Iris pigment epithelial cell (primary cell): ENCODE data around the gene MCRIP1.

Experiments used
- DNase-seq: peaks from one replicate; pipeline ENCODE4 v3.0.0-alpha.2; 2011; ENCODE audit warnings: low read depth

The MCRIP1 gene

DNA sequence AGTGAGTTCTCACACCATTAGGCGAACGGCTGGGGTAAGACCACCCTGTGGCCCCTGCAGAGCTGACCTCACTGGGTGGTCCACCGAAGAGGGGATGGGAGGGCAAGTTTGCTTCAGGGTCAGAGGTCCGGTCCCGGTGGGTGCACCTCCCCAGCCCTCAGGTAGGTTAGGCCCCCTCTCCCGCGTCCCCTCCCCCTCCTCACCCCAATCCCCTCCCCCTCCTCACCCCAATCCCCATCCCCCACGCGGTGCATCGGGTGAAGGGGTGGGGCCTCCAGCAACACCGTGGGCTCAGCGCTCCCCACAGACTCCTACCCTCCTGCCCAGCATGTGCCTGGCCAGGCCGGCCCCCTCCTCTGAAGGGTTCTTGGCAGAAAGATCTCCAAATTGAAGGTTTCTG, 13.4 kb downstream of the MCRIP1 start:
- no peak for DNase-seq

- no peak for DNase-seq
These were observed 15.3 kb downstream of the MCRIP1 start for GRCh38 chr17:81817758-81818147.

- DNase-seq, result no peak
These were observed 17.5 kb downstream of the MCRIP1 start for GRCh38 chr17:81815646-81815986.

GRCh38 chr17:81814748-81815645, 18.1 kb downstream of the MCRIP1 start:
- no peak for DNase-seq

GRCh38 chr17:81813861-81814683, 19.0 kb downstream of the MCRIP1 start:
- DNase-seq, result no peak

DNA sequence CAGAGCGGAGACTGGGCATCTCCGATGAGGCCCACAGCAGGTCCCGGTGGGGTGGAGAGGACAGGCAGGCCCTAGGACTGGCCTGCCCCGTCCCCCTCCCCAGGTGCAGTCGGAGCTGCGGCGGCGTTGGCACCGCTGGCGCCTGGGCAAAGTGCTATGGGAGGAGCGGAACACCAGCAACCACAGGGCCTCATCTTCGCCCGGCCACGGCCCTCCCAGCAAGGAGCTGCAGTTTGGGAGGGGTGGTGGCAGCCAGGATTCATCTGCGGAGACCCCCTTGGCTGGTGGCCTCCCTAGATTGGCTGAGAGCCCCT, 19.8 kb downstream of the MCRIP1 start:
- no peak for DNase-seq

GRCh38 chr17:81812571-81813370, 20.3 kb downstream of the MCRIP1 start:
- DNase-seq, result no peak

- no peak for DNase-seq
These were observed 21.2 kb downstream of the MCRIP1 start for GRCh38 chr17:81811705-81812570.

- DNase-seq, result no peak
These were observed 22.0 kb downstream of the MCRIP1 start for GRCh38 chr17:81810892-81811704.

- DNase-seq, result no peak
These were observed 22.6 kb downstream of the MCRIP1 start for GRCh38 chr17:81810476-81810875.

GRCh38 chr17:81809556-81809998, 23.5 kb downstream of the MCRIP1 start:
- no peak for DNase-seq

GRCh38 chr17:81808778-81809555, 24.1 kb downstream of the MCRIP1 start:
- no peak for DNase-seq

GRCh38 chr17:81807839-81808238, 25.3 kb downstream of the MCRIP1 start:
- DNase-seq, result no peak

DNA sequence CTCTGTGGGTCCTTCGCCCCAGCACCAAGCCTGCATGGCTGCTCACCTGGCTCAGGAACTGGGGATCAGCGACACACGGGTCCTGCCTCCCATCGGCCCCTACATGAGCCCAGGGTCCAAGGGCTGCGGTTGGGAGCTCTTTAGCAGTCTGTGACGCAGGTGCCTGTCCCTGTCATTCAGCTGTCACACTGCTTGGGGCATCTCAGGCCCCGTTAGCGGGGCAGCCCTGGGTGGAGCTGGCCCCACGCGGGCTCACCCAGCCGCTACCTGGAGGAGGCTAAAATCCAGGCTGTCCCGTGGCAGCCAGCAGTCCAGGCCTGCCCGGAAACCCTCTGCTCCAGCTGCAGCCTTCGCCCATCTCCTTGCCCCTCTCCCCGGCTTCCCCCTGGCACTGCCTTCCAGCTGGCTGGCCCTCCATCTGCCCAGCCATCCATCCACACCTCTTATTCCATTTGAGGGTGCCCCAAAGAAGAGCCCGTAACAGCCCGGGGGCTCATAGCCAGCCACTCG, 25.8 kb downstream of the MCRIP1 start:
- DNase-seq, result no peak

DNA sequence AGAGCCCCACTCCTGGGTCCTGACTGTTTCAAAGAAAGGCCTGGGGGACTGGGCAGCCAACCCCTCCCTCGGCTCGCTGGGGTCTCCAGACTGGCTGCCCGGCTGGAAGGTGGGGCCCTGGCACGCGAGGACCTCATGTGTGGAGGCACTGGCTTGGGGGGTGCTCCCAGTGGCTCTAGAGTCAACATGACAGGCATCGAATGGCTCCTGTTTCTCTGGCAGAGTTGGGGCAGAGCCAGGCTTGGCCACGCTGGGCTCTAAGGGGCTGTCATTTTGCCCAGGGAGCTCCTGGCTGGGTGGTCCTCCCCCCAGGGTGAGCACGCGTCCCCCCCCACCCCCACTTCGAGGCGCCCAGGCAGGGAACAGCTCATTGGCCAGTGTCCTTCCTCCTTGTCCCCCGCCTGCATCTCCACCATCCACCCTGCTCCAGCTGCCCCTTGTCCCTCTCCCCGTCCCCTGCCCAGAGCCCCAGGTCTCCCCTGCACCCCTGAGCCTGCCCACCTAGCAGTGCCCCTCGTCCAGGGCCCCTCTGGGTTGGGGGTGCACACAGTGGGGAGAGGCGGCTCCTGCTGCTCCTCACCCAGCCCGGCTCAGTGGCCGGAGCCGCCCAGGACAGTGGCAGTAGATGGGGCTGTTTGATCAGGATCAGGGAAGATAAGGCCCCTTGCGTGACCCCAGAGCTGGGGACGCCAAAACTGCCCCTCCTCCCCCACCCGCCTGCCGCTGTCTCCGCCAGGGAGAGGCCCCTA, 26.5 kb downstream of the MCRIP1 start:
- DNase-seq, result no peak

- no peak for DNase-seq
These were observed 27.2 kb downstream of the MCRIP1 start for GRCh38 chr17:81805707-81806460.

- no peak for DNase-seq
These were observed 28.3 kb downstream of the MCRIP1 start for GRCh38 chr17:81804559-81805399.
